Stimulated activated CD8-positive, alpha-beta memory T cell treated with anti-CD3 and anti-CD28 coated beads, Interleukin-15, amount 100 ng/mL, for 4 hours (primary cell): ENCODE data around the gene HS3ST6.
"Not testable (repeated sequence)": the region's sequence is repeated elsewhere in the genome, so short reads cannot be mapped to it uniquely, and the experiment has no call there.

ENCODE experiments used
- DNase-seq, 2 donors: peaks; one replicate each; pipeline ENCODE4 v3.0.0-alpha.2; 2020; ENCODE audit warnings: low read depth in 2 of 2

Gene HS3ST6

GRCh38 chr16:1926271-1926670 lies 8.1 kb upstream of the HS3ST6 start:
- DNase-seq: no peak

GRCh38 chr16:1924095-1924494 lies 5.9 kb upstream of the HS3ST6 start:
- DNase-seq: no peak

- DNase-seq: no peak
Observed at GRCh38 chr16:1923299-1924034, 5.3 kb upstream of the HS3ST6 start.

- DNase-seq: no peak
Observed at GRCh38 chr16:1922357-1922756, 4.1 kb upstream of the HS3ST6 start.

- DNase-seq: no peak
Observed at GRCh38 chr16:1920727-1921171, 2.5 kb upstream of the HS3ST6 start.

- not testable (repeated sequence) for DNase-seq
Observed at GRCh38 chr16:1920122-1920521, 1.9 kb upstream of the HS3ST6 start.

GRCh38 chr16:1919327-1919998 lies 1.2 kb upstream of the HS3ST6 start:
- DNase-seq: no peak

- DNase-seq: no peak
Observed at GRCh38 chr16:1917665-1918350, 407 bp downstream of the HS3ST6 start.

GRCh38 chr16:1917056-1917664 lies 1.1 kb downstream of the HS3ST6 start:
- no peak for DNase-seq

GRCh38 chr16:1916640-1916990 lies 1.6 kb downstream of the HS3ST6 start:
- no peak for DNase-seq

GRCh38 chr16:1915732-1916639 lies 2.2 kb downstream of the HS3ST6 start:
- no peak for DNase-seq

GRCh38 chr16:1914988-1915387 lies 3.2 kb downstream of the HS3ST6 start:
- no peak for DNase-seq

- DNase-seq: no peak
Observed at GRCh38 chr16:1914084-1914608, 4.1 kb downstream of the HS3ST6 start.

- DNase-seq: no peak
Observed at GRCh38 chr16:1913327-1914083, 4.7 kb downstream of the HS3ST6 start.

GRCh38 chr16:1912215-1912543 lies 6.0 kb downstream of the HS3ST6 start:
- DNase-seq: no peak

- DNase-seq: no peak
Observed at GRCh38 chr16:1911467-1912214, 6.6 kb downstream of the HS3ST6 start.

- DNase-seq: no peak
Observed at GRCh38 chr16:1909561-1910231, 8.5 kb downstream of the HS3ST6 start.

- DNase-seq: no peak
Observed at GRCh38 chr16:1908983-1909382, 9.2 kb downstream of the HS3ST6 start.

GRCh38 chr16:1908184-1908583 lies 10.0 kb downstream of the HS3ST6 start:
- no peak for DNase-seq
